OCI-LY7 (cell line): Measurements from ENCODE around the gene CDH9. TPM values are rescaled to one million over a fixed set of nuclear protein-coding genes. Genes with fewer than 3 reads are reported as not detected.

ENCODE experiments used
- BruUV-seq: library from RNA; stranded (reverse); fragments of 400-500 nt; replicated peaks from 2 replicates; lab custom pipeline; 2021; lab: Mats Ljungman, UMichigan
- CTCF ChIA-PET: fragments of 300-600 bp; sonication (Branson Sonifier 250); formaldehyde crosslinking; loops from one replicate; lab custom pipeline; 2022; ENCODE audit warnings: antibody characterized with exemption; ENCODE audit not compliant: unreplicated experiment; lab: Charles Lee
- POLR2A ChIA-PET: fragments of 300-600 bp; sonication (Branson Sonifier 250); formaldehyde crosslinking; loops from one replicate; lab custom pipeline; 2022; ENCODE audit warnings: antibody characterized with exemption; lab: Charles Lee
- DNase-seq: peaks from one replicate; pipeline ENCODE4 v3.0.0-alpha.2; 2015; ENCODE audit warnings: low spot score
- H2AFZ ChIP-seq: fragments of 200-600 bp; sonication (generic), shearing (Covaris generic); 2 replicates; pipeline ENCODE4 v1.6.1; 2014; ENCODE audit warnings: mild to moderate bottlenecking, antibody characterized with exemption, low read length, moderate library complexity
- H3K27ac ChIP-seq: fragments of 200-600 bp; sonication (generic); 2 replicates; pipeline ENCODE4 v1.5.1; 2014; ENCODE audit warnings: mixed run types, low read depth, mild to moderate bottlenecking, moderate library complexity, low read length, inconsistent platforms; ENCODE audit not compliant: poor library complexity, severe bottlenecking
- H3K36me3 ChIP-seq: fragments of 200-600 bp; sonication (generic); 2 replicates; pipeline ENCODE4 v1.6.1; 2014; ENCODE audit warnings: mild to moderate bottlenecking, antibody characterized with exemption, low read length, moderate library complexity, mixed read lengths; ENCODE audit not compliant: insufficient read depth
- H3K4me1 ChIP-seq: fragments of 200-600 bp; sonication (generic); 2 replicates; pipeline ENCODE4 v1.5.1; 2014; ENCODE audit warnings: mild to moderate bottlenecking, low read length; ENCODE audit not compliant: insufficient read depth, poor library complexity, severe bottlenecking
- H3K4me2 ChIP-seq: fragments of 200-600 bp; sonication (generic); 2 replicates; pipeline ENCODE4 v1.6.1; 2014; ENCODE audit warnings: mild to moderate bottlenecking, low read length
- H3K4me3 ChIP-seq: fragments of 200-600 bp; sonication (generic); 2 replicates; pipeline ENCODE4 v1.5.1; 2014; ENCODE audit warnings: mild to moderate bottlenecking, low read depth, low read length; ENCODE audit not compliant: poor library complexity, severe bottlenecking
- H3K79me2 ChIP-seq: fragments of 200-600 bp; sonication (generic); 2 replicates; pipeline ENCODE4 v1.6.1; 2016; ENCODE audit warnings: low read depth, mild to moderate bottlenecking, low read length, moderate library complexity, mixed read lengths; ENCODE audit not compliant: insufficient read depth
- H3K9me2 ChIP-seq: fragments of 200-600 bp; sonication (generic); 2 replicates; pipeline ENCODE4 v1.6.1; 2016; ENCODE audit warnings: mild to moderate bottlenecking, low read length, mixed read lengths; ENCODE audit not compliant: insufficient read depth
- H3K9me3 ChIP-seq: fragments of 200-600 bp; sonication (generic); 2 replicates; pipeline ENCODE4 v1.6.1; 2014; ENCODE audit warnings: mild to moderate bottlenecking, mixed run types, low read length, mixed read lengths
- H4K20me1 ChIP-seq: fragments of 200-600 bp; sonication (generic); 2 replicates; pipeline ENCODE4 v1.6.1; 2014; ENCODE audit warnings: mild to moderate bottlenecking, antibody characterized with exemption, low read length, moderate library complexity, mixed read lengths; ENCODE audit not compliant: insufficient read depth
- CTCF ChIP-seq: fragments of 200-600 bp; sonication (generic); conservative IDR thresholded peaks from 2 replicates; pipeline ENCODE4 v1.5.1; 2014; ENCODE audit warnings: mild to moderate bottlenecking, antibody characterized with exemption, low read length, moderate library complexity, mixed read lengths
- EZH2phosphoT487 ChIP-seq: fragments of 200-600 bp; sonication (generic); IDR thresholded peaks from 2 replicates; pipeline ENCODE4 v1.6.1; 2018; ENCODE audit warnings: low read depth, borderline replicate concordance, mild to moderate bottlenecking, mixed run types, antibody characterized with exemption, low read length, moderate library complexity, mixed read lengths
- intact Hi-C: fragments of 100-400 bp; cut with micrococcal nuclease; formaldehyde crosslinking; loops from one replicate; pipeline ENCODE4 v1.10.0; 2022; ENCODE audit not compliant: unreplicated experiment
- total RNA-seq, 2 experiments: library from RNA; depleted of rRNA in 1 of 2; stranded (reverse); fragments of >200 nt in 1 of 2; shearing (Covaris generic) in 1 of 2; gene quantifications; 2 replicates each; pipeline ENCODE4 v1.2.3, GENCODE V29; 2014 to 2022

CDH9 gene
- total RNA-seq, 2 experiments from 2014 or later: not detected

GRCh38 chr5:27026801-27027200 lies 11.6 kb downstream of the CDH9 start:
- H3K9me3 ChIP-seq: no peaks in the 10 kb centered on the region
- no peaks in the 10 kb centered on the region for H3K4me1 ChIP-seq
- POLR2A ChIA-PET: no interaction called here
- H3K9me2 ChIP-seq: no peaks in the 10 kb centered on the region
- no peak overlapping the region for H3K4me2 ChIP-seq
- no peak overlapping the region for H3K4me3 ChIP-seq
- H3K79me2 ChIP-seq: no peaks in the 10 kb centered on the region
- no peaks in the 10 kb centered on the region for H3K36me3 ChIP-seq
- BruUV-seq: no TSS peak
- no peak for DNase-seq
- no peak overlapping the region for H3K27ac ChIP-seq
- no peak overlapping the region for H2AFZ ChIP-seq
- TF ChIP-seq EZH2phosphoT487 (no peak), CTCF (no peak)
- CTCF ChIA-PET: no interaction called here
- intact Hi-C loops: no loop called here
- H4K20me1 ChIP-seq: no peaks in the 10 kb centered on the region

GRCh38 chr5:27026063-27026462 lies 12.3 kb downstream of the CDH9 start:
- no peak overlapping the region for H2AFZ ChIP-seq
- no peak overlapping the region for H3K4me3 ChIP-seq
- no peak for DNase-seq
- intact Hi-C loops: no loop called here
- no peaks in the 10 kb centered on the region for H3K9me2 ChIP-seq
- no peak for TF ChIP-seq EZH2phosphoT487
- no peak for TF ChIP-seq CTCF
- H3K4me2 ChIP-seq: no peak overlapping the region
- H3K36me3 ChIP-seq: no peaks in the 10 kb centered on the region
- no peaks in the 10 kb centered on the region for H3K79me2 ChIP-seq
- ChIA-PET CTCF (no interaction called here), POLR2A (no interaction called here)
- no TSS peak for BruUV-seq
- H3K27ac ChIP-seq: no peak overlapping the region
- H4K20me1 ChIP-seq: no peaks in the 10 kb centered on the region
- no peaks in the 10 kb centered on the region; the same call in 1 of the 2 replicates for H3K9me3 ChIP-seq
- no peaks in the 10 kb centered on the region for H3K4me1 ChIP-seq

GRCh38 chr5:27021471-27021870 lies 16.9 kb downstream of the CDH9 start:
- no peaks in the 10 kb centered on the region for H3K79me2 ChIP-seq
- no TSS peak for BruUV-seq
- H3K36me3 ChIP-seq: no peaks in the 10 kb centered on the region
- no peak for TF ChIP-seq EZH2phosphoT487
- no peak for TF ChIP-seq CTCF
- no peak overlapping the region for H2AFZ ChIP-seq
- H3K4me1 ChIP-seq: no peaks in the 10 kb centered on the region
- ChIA-PET CTCF (no interaction called here), POLR2A (no interaction called here)
- no peaks in the 10 kb centered on the region for H4K20me1 ChIP-seq
- DNase-seq: no peak
- no peaks in the 10 kb centered on the region for H3K9me2 ChIP-seq
- H3K4me3 ChIP-seq: no peak overlapping the region
- peaks cover 3% of the 10 kb centered on the region; the same call in 1 of the 2 replicates for H3K9me3 ChIP-seq
- H3K4me2 ChIP-seq: no peak overlapping the region
- H3K27ac ChIP-seq: no peak overlapping the region
- intact Hi-C loops: no loop called here
